Measurements from ENCODE around the gene MAD2L1.

The MAD2L1 gene

DNA sequence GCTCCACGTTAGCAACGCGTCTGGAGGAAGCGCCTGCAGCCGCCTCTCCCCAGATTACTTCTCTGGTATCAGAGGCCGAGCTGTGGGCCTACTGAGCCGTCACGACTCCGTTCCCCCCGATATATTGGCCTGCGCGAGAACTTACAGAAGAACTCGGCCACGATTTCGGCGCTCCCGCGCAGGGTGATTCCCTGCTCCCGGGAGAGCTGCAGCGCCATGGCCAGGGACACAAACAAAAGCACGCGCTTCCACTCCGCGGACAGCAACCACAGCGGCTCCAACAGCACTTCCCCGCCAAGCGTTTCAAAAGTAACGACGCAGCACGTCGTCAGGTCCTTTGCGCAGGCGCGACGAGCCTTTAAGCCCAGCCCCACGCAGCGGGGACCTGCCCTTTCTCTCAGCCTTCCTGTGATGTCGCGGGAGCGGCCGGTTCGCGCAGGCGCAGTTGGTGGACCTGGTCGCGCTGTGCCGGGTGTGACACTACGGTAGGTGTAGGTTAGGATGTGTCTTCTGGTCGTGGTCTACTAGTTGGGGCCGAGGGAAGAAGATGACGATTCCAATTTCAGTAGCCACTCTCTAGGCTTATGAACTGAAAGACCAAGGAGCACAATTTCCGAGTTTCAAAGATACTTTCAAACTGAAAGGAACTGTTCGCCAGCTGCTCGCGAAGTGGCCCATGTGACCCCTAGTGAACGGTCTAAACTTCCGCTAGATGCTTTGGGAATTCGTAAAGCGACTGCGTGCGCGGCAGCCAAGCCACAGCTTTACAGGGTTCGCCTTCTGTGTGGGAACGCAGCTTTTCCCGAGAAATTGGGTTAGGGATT, at the start of gene MAD2L1:
Gene MAD2L1, minus strand, starts transcription at position 332 of the 824 bp plus-strand sequence. Its CDS starts 114 bp downstream, at position 218.
- H3K9ac ChIP-seq (ENCODE audit: low read length), result peak within 1 kb of the TSS; percentile 97
- peaks cover 22% of the 10 kb centered on the region for H4K20me1 ChIP-seq (ENCODE audit: insufficient read depth, low read length)
- H3K27me3 ChIP-seq (ENCODE audit: low read depth, low read length), result no peaks in the 10 kb centered on the region
- peak within 1 kb of the TSS; percentile 93 for H3K27ac ChIP-seq (ENCODE audit: low read length)
- TF ChIP-seq EZH2phosphoT487 (IDR thresholded peaks at IDR 0.05; ENCODE audit: low read depth), result no peak
- TF ChIP-seq, protein P1, sequence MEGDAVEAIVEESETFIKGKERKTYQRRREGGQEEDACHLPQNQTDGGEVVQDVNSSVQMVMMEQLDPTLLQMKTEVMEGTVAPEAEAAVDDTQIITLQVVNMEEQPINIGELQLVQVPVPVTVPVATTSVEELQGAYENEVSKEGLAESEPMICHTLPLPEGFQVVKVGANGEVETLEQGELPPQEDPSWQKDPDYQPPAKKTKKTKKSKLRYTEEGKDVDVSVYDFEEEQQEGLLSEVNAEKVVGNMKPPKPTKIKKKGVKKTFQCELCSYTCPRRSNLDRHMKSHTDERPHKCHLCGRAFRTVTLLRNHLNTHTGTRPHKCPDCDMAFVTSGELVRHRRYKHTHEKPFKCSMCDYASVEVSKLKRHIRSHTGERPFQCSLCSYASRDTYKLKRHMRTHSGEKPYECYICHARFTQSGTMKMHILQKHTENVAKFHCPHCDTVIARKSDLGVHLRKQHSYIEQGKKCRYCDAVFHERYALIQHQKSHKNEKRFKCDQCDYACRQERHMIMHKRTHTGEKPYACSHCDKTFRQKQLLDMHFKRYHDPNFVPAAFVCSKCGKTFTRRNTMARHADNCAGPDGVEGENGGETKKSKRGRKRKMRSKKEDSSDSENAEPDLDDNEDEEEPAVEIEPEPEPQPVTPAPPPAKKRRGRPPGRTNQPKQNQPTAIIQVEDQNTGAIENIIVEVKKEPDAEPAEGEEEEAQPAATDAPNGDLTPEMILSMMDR (IDR thresholded peaks at IDR 0.05; ENCODE audit: low read depth, low read length), result no peak
- H3K79me2 ChIP-seq (ENCODE audit: low read length), result peaks cover 74% of the 10 kb centered on the region
- peaks cover 26% of the 10 kb centered on the region for H3K4me1 ChIP-seq (ENCODE audit: low read length)
- peak within 1 kb of the TSS; percentile 96 for H3K4me3 ChIP-seq (ENCODE audit: low read length)
- peaks cover 35% of the 10 kb centered on the region for H3K36me3 ChIP-seq (replicated peaks; ENCODE audit: low read depth, low read length)
- H2AFZ ChIP-seq (ENCODE audit: low read depth, low read length), result peak within 1 kb of the TSS; percentile 95
- peak within 1 kb of the TSS; percentile 97 for H3K4me2 ChIP-seq (ENCODE audit: low read length)
- no peaks in the 10 kb centered on the region for H3K9me3 ChIP-seq (ENCODE audit: insufficient read depth, low read length)

DNA sequence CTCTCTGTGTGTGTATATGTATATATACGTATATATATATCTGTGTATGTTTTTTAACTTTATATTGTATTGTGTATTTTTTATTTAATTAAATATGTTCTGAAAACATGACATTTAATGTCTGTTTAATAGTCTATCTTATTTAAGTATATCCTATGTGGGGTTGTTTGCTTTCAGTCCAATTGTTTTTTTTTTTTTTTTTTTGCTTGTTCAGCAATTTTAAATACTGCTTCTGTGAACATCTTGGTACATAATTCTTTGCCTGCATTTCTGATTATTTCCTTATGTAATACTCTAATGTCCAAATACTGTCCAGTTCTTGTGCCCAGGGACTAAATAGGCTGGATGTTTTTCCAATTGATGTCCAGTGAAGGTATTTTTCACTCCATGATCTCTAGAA, 45.1 kb upstream of the MAD2L1 start:
- no peak overlapping the region for H3K4me2 ChIP-seq (ENCODE audit: low read length)
- H3K27ac ChIP-seq (ENCODE audit: low read length), result no peak overlapping the region
- no peak overlapping the region for H3K9ac ChIP-seq (ENCODE audit: low read length)
- H3K27me3 ChIP-seq (ENCODE audit: low read depth, low read length), result no peaks in the 10 kb centered on the region
- H3K36me3 ChIP-seq (replicated peaks; ENCODE audit: low read depth, low read length), result no peaks in the 10 kb centered on the region
- H4K20me1 ChIP-seq (ENCODE audit: insufficient read depth, low read length), result no peaks in the 10 kb centered on the region
- H2AFZ ChIP-seq (ENCODE audit: low read depth, low read length), result no peak overlapping the region
- H3K4me3 ChIP-seq (ENCODE audit: low read length), result no peak overlapping the region
- H3K9me3 ChIP-seq (ENCODE audit: insufficient read depth, low read length), result no peaks in the 10 kb centered on the region
- H3K4me1 ChIP-seq (ENCODE audit: low read length), result no peaks in the 10 kb centered on the region
- TF ChIP-seq, protein P1 (IDR thresholded peaks at IDR 0.05; ENCODE audit: low read depth, low read length), result no peak
- no peak for TF ChIP-seq EZH2phosphoT487 (IDR thresholded peaks at IDR 0.05; ENCODE audit: low read depth)
- no peaks in the 10 kb centered on the region for H3K79me2 ChIP-seq (ENCODE audit: low read length)

DNA sequence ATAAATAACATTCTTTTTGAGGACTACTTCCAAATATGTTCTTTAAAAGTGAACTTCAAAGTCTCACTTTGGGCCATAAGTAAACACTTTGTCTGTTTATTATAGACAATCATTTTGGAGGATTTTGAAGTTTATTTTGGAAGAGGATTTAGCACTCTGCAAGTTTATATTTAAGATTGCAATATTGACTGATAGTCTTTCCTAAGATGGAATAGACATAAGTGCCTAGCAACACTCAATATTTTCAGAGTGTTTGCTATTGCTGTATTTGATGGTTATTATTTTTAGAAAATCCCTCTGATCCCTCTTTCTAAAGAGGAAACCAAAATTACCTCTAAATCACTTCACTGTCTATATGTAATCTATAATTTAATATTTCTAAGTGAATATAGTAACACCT, 42.8 kb upstream of the MAD2L1 start:
- H3K9me3 ChIP-seq (ENCODE audit: insufficient read depth, low read length), result no peaks in the 10 kb centered on the region
- no peak overlapping the region for H3K4me2 ChIP-seq (ENCODE audit: low read length)
- H3K4me1 ChIP-seq (ENCODE audit: low read length), result peaks cover 6% of the 10 kb centered on the region; the same call in 1 of the 2 replicates
- no peak overlapping the region for H3K4me3 ChIP-seq (ENCODE audit: low read length)
- H2AFZ ChIP-seq (ENCODE audit: low read depth, low read length), result no peak overlapping the region
- no peaks in the 10 kb centered on the region for H4K20me1 ChIP-seq (ENCODE audit: insufficient read depth, low read length)
- no peak overlapping the region for H3K9ac ChIP-seq (ENCODE audit: low read length)
- H3K27ac ChIP-seq (ENCODE audit: low read length), result no peak overlapping the region
- H3K36me3 ChIP-seq (replicated peaks; ENCODE audit: low read depth, low read length), result no peaks in the 10 kb centered on the region
- TF ChIP-seq, protein P1 (IDR thresholded peaks at IDR 0.05; ENCODE audit: low read depth, low read length), result no peak
- no peak for TF ChIP-seq EZH2phosphoT487 (IDR thresholded peaks at IDR 0.05; ENCODE audit: low read depth)
- H3K27me3 ChIP-seq (ENCODE audit: low read depth, low read length), result no peaks in the 10 kb centered on the region
- H3K79me2 ChIP-seq (ENCODE audit: low read length), result no peaks in the 10 kb centered on the region

DNA sequence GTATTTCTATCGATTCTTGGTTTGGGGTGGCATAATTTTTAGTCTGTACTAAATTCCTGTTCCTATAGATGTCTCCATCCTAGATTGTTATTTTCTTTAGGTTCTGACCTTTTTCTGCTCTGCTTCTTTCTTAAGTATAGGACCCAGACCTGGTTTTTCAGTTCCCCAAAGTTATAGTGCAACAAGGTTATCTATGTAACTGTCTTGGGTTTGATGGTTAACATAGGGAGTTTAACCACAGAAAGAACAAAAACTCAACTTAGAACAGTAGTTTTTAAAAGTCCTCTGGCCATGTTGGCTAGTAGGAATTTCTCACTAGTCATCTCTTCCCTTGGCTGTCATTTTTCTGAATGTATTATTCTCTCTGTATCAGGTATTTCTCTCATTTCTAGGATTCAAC, 38.8 kb upstream of the MAD2L1 start:
- no peak overlapping the region for H2AFZ ChIP-seq (ENCODE audit: low read depth, low read length)
- H3K4me2 ChIP-seq (ENCODE audit: low read length), result no peak overlapping the region
- H3K9ac ChIP-seq (ENCODE audit: low read length), result no peak overlapping the region

More for the DNA sequence above, 38.8 kb upstream of the MAD2L1 start:
- H3K79me2 ChIP-seq (ENCODE audit: low read length), result no peaks in the 10 kb centered on the region
- no peak for TF ChIP-seq EZH2phosphoT487 (IDR thresholded peaks at IDR 0.05; ENCODE audit: low read depth)
- TF ChIP-seq, protein P1 (IDR thresholded peaks at IDR 0.05; ENCODE audit: low read depth, low read length), result no peak
- no peaks in the 10 kb centered on the region for H4K20me1 ChIP-seq (ENCODE audit: insufficient read depth, low read length)
- H3K9me3 ChIP-seq (ENCODE audit: insufficient read depth, low read length), result no peaks in the 10 kb centered on the region
- H3K4me1 ChIP-seq (ENCODE audit: low read length), result peaks cover 6% of the 10 kb centered on the region; the same call in 1 of the 2 replicates
- H3K27me3 ChIP-seq (ENCODE audit: low read depth, low read length), result no peaks in the 10 kb centered on the region
- H3K36me3 ChIP-seq (replicated peaks; ENCODE audit: low read depth, low read length), result no peaks in the 10 kb centered on the region
- H3K27ac ChIP-seq (ENCODE audit: low read length), result no peak overlapping the region
- no peak overlapping the region for H3K4me3 ChIP-seq (ENCODE audit: low read length)

Data from OCI-LY3 (cell line).